A549 (cell line): ENCODE data around the gene NAGPA. TPM values are rescaled to one million over a fixed set of nuclear protein-coding genes. Genes with fewer than 3 reads are reported as not detected.
A peak's percentile ranks its signal among the peaks of the same experiment; 100 is the strongest.

Source experiments
- ATAC-seq, 2 experiments: fragments of 200-7000 bp in 1 of 2; fragments of >200 bp in 1 of 2; cut with Nextera tagmentation in 1 of 2; cut with Tn5 transposase in 1 of 2; 3 replicates each; pipeline versions ENCODE4 v1.8.0 to v1.9.1; 2018 to 2020; ENCODE audit warnings: mild to moderate bottlenecking in 1 of 2, moderate library complexity in 1 of 2
- CTCF ChIA-PET: fragments of 300-600 bp; sonication (Branson Sonifier 250); formaldehyde crosslinking; extraction: SDS; loops from one replicate; lab custom pipeline; 2021; ENCODE audit warnings: antibody characterized with exemption, inconsistent platforms; lab: Yijun Ruan, JAX
- POLR2A ChIA-PET: fragments of 350-600 bp; formaldehyde crosslinking; extraction: SDS; loops from one replicate; lab custom pipeline; 2021; ENCODE audit warnings: antibody characterized with exemption, inconsistent platforms; lab: Yijun Ruan, JAX
- DNase-seq, 2 experiments: peaks; one replicate each; pipeline versions ENCODE4 v3.0.0 to v3.0.0-alpha.2; 2011 to 2016; ENCODE audit warnings: low read depth in 1 of 2, low spot score in 1 of 2
- FAIRE-seq: peaks from 2 replicates; lab custom pipeline; 2011; peaks lifted over from hg19 to GRCh38; lab: Jason Lieb, UNC
- H3K27ac ChIP-seq, 2 experiments: fragments of >200 bp; sonication (Bioruptor Twin); formaldehyde crosslinking; 3 replicates each; pipeline ENCODE4 v1.5.1; 2016 to 2017
- H3K4me1 ChIP-seq: fragments of >200 bp; sonication (Bioruptor Twin); formaldehyde crosslinking; 3 replicates; pipeline ENCODE4 v1.6.1; 2016
- H3K4me2 ChIP-seq: fragments of >200 bp; sonication (Bioruptor Twin); formaldehyde crosslinking; 3 replicates; pipeline ENCODE4 v1.6.1; 2016
- H3K4me3 ChIP-seq: fragments of >200 bp; sonication (Bioruptor Twin); formaldehyde crosslinking; 3 replicates; pipeline ENCODE4 v1.5.1; 2016
- H3K9me3 ChIP-seq: fragments of >200 bp; sonication (Bioruptor Twin); formaldehyde crosslinking; 3 replicates; pipeline ENCODE4 v1.6.1; 2016
- CEBPB ChIP-seq, 2 experiments: fragments of >200 bp in 1 of 2; sonication (Bioruptor Twin) in 1 of 2; formaldehyde crosslinking in 1 of 2; IDR thresholded peaks; 2 replicates each; pipeline ENCODE4 v1.6.1; 2012 to 2016
- CHD4 ChIP-seq: fragments of 200-600 bp; sonication (generic); IDR thresholded peaks from 2 replicates; pipeline ENCODE4 v1.6.1; 2016; ENCODE audit warnings: antibody characterized with exemption, mild to moderate bottlenecking, borderline replicate concordance
- EHMT2 ChIP-seq: fragments of 200-600 bp; sonication (generic); IDR thresholded peaks from 2 replicates; pipeline ENCODE4 v1.6.1; 2016; ENCODE audit warnings: antibody characterized with exemption, low read depth, mild to moderate bottlenecking, moderate library complexity
- FOSB ChIP-seq: fragments of 250-450 bp; sonication (Bioruptor Pico); IDR thresholded peaks from 2 replicates; pipeline ENCODE4 v1.5.0; 2020; ENCODE audit warnings: mild to moderate bottlenecking, moderate library complexity
- HDAC2 ChIP-seq: fragments of 200-600 bp; sonication (generic); IDR thresholded peaks from 2 replicates; pipeline ENCODE4 v1.6.1; 2016
- HEYL ChIP-seq: fragments of 250-450 bp; sonication (Bioruptor Pico); IDR thresholded peaks from 2 replicates; pipeline ENCODE4 v1.8.0; 2021; ENCODE audit warnings: mild to moderate bottlenecking, moderate library complexity
- HOXA7 ChIP-seq: fragments of 250-450 bp; sonication (Bioruptor Pico); IDR thresholded peaks from 2 replicates; pipeline ENCODE4 v1.5.0; 2020; ENCODE audit warnings: mild to moderate bottlenecking, moderate library complexity
- HOXB5 ChIP-seq: fragments of 250-450 bp; sonication (Bioruptor Pico); IDR thresholded peaks from 2 replicates; pipeline ENCODE4 v1.5.0; 2020; ENCODE audit warnings: mild to moderate bottlenecking, moderate library complexity
- JUNB ChIP-seq: fragments of >200 bp; sonication (Bioruptor Twin); formaldehyde crosslinking; IDR thresholded peaks from 2 replicates; pipeline ENCODE4 v1.6.1; 2016
- MAFK ChIP-seq: fragments of 450-650 bp; IDR thresholded peaks from 2 replicates; pipeline ENCODE4 v1.6.1; 2014; ENCODE audit not compliant: partially characterized antibody
- POLR2AphosphoS2 ChIP-seq: conservative IDR thresholded peaks from 2 replicates; pipeline ENCODE4 v1.6.1; 2012; ENCODE audit warnings: low read length, improper control_type of control experiment, inconsistent platforms
- RAD21 ChIP-seq, 2 experiments: fragments of >200 bp in 1 of 2; sonication (Bioruptor Twin) in 1 of 2; formaldehyde crosslinking in 1 of 2; IDR thresholded peaks in 1 of 2; conservative IDR thresholded peaks in 1 of 2; 2 replicates in 1 of 2; 3 replicates in 1 of 2; pipeline ENCODE4 v1.6.1; 2012 to 2018; ENCODE audit warnings: inconsistent platforms in 1 of 2
- RARB ChIP-seq: fragments of 250-450 bp; sonication (Bioruptor Pico); IDR thresholded peaks from 2 replicates; pipeline ENCODE4 v1.8.0; 2021; ENCODE audit warnings: mild to moderate bottlenecking, moderate library complexity
- REST ChIP-seq: fragments of 200-600 bp; sonication (generic); IDR thresholded peaks from 2 replicates; pipeline ENCODE4 v1.6.1; 2016; ENCODE audit warnings: antibody characterized with exemption, mild to moderate bottlenecking, moderate library complexity
- TFCP2L1 ChIP-seq: fragments of 250-450 bp; sonication (Bioruptor Pico); IDR thresholded peaks from 2 replicates; pipeline ENCODE4 v1.5.0; 2021; ENCODE audit warnings: mild to moderate bottlenecking
- WGBS: methylation state at CpG from one replicate; pipeline ENCODE4 v1.1.6; 2017; ENCODE audit errors: missing lambda C conversion rate; 5-methylcytosine and 5-hydroxymethylcytosine counted together
- polyA plus RNA-seq, 4 experiments: library from polyadenylated mRNA; depleted of rRNA in 3 of 4; stranded (reverse); fragments of >200 nt; fragmentation: RNase III in 1 of 4; extraction: RNeasy Plus Mini Kit Qiagen cat#74134 plus additional on column Dnase treatment in 1 of 4; gene quantifications; 2 replicates in 3 of 4; 3 replicates in 1 of 4; pipeline ENCODE4 v1.2.3, GENCODE V29; 2011 to 2017
- TF ChIP-seq, protein P1 (sequence below): fragments of 450-650 bp; IDR thresholded peaks from 2 replicates; pipeline ENCODE4 v1.6.1; 2014; ENCODE audit warnings: antibody characterized with exemption
- TF ChIP-seq, protein P2 (sequence below): fragments of >200 bp; sonication (Bioruptor Twin); formaldehyde crosslinking; IDR thresholded peaks from 3 replicates; pipeline ENCODE4 v1.6.1; 2016

Gene NAGPA
- polyA plus RNA-seq, 2 of the 4 experiments (the other 2 are of a cell fraction): 6.5 to 17.3 TPM

DNA sequence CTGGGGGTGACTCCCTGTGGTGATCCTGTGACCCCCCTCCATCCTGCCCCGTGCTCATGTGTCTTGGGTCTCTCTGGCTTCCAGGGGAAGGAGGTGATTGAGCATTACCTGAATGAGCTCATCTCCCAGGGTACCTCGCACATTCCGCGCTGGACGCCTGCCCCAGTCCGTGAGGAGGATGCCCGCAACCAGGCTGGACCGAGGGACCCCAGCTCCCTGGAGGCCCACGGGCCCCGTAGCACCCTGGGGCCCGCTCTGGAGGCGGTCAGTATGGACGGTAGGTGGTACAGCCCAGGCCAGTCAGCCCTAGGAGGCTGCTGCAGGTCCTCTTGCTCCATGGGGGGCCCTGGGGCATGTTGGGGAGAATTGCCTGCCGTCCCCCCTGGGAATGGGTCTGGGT lies 42.0 kb downstream of the NAGPA start (continued):
- TF ChIP-seq FOSB: no peak
- no peak for TF ChIP-seq JUNB
- no peak for TF ChIP-seq HOXB5 (CRISPR knock-in tag)
- no peak for TF ChIP-seq HOXA7 (CRISPR knock-in tag)
- TF ChIP-seq EHMT2: no peak
- no peak for TF ChIP-seq HEYL
- TF ChIP-seq, all 56 proteins: peak for 0

DNA sequence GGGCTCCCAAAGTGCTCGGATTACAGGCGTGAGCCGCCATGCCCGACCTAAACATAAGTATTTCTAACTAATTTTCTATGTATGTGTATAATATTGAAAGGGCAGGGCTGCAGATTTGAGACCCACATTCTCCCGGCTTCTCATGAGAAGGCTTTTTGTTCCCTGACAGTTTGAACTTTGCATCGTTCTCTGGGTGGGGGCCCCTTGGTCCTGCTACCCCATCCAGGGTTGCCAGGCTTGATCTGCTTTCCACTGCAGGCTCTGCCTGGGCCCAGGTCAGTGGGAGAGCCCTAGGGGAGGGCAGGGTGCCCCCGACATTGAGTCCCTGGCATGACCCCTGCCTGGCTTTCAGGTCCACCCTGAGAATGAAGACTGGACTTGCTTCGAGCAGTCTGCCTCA lies 43.3 kb downstream of the NAGPA start:
- POLR2A ChIA-PET: no interaction called here
- Histone ChIP-seq H3K4me3 (no peak overlapping the region), H3K27ac (no peak overlapping the region), H3K9me3 (peaks cover 7% of the 10 kb centered on the region; the same call in 1 of the 3 replicates), H3K4me2 (no peak overlapping the region), H3K4me1 (peaks cover 9% of the 10 kb centered on the region; the same call in 1 of the 3 replicates)
- TF ChIP-seq FOSB (no peak), RARB (CRISPR knock-in tag) (no peak), CHD4 (no peak), RAD21 (conservative IDR thresholded peaks at IDR 0.05 in 1 of 2, IDR thresholded peaks at IDR 0.05 in 1 of 2) (no peak), POLR2AphosphoS2 (no peak), CEBPB (IDR thresholded peaks at IDR 0.05) (no peak), TFCP2L1 (CRISPR knock-in tag) (no peak), REST (no peak), HDAC2 (no peak)
- TF ChIP-seq, protein P1, sequence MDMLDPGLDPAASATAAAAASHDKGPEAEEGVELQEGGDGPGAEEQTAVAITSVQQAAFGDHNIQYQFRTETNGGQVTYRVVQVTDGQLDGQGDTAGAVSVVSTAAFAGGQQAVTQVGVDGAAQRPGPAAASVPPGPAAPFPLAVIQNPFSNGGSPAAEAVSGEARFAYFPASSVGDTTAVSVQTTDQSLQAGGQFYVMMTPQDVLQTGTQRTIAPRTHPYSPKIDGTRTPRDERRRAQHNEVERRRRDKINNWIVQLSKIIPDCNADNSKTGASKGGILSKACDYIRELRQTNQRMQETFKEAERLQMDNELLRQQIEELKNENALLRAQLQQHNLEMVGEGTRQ: no peak
- TF ChIP-seq, protein P2, sequence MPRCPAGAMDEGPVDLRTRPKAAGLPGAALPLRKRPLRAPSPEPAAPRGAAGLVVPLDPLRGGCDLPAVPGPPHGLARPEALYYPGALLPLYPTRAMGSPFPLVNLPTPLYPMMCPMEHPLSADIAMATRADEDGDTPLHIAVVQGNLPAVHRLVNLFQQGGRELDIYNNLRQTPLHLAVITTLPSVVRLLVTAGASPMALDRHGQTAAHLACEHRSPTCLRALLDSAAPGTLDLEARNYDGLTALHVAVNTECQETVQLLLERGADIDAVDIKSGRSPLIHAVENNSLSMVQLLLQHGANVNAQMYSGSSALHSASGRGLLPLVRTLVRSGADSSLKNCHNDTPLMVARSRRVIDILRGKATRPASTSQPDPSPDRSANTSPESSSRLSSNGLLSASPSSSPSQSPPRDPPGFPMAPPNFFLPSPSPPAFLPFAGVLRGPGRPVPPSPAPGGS: no peak
- WGBS: 44% methylated on average over 7 of the region's 8 CpGs
- DNase-seq (no peak), ATAC-seq (no peak), FAIRE-seq (no peak)
- CTCF ChIA-PET: interaction anchor here (1.2 kb wide), 1 partner anchor 9 kb away, joined by 3 read pairs; no protein-coding TSS in a partner anchor

DNA sequence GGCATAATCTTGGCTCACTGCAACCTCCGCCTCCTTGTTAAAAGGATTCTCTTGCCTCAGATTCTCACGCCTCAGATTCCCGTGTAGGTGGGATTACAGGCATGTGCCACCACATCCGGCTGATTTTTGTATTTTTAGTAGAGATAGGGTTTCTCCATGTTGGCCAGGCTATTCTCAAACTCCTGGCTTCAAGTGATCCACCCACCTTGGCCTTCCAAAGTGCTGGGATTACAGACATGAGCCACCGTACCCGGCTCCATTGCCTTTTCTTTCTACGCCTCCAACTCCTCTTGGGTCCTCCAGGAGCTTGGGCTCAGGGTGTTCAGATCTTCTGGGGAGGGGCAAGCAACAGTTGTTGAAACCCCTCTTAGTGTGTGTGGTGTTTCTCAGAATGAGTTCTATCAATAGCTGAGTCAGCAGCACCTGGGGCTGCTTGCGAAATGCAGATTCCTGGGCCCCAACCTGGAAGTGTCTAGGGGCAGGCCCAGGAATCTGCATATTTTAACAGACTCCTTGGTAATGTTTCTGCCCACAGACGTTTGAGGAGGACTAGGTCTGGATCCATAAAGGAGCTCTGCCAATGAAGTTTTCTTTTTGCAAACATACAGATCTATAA lies 44.2 kb downstream of the NAGPA start:
- no peak for ATAC-seq
- H3K9me3 ChIP-seq: peaks cover 7% of the 10 kb centered on the region; the same call in 1 of the 3 replicates
- peaks cover 9% of the 10 kb centered on the region; the same call in 1 of the 3 replicates for H3K4me1 ChIP-seq
- no peak for TF ChIP-seq HOXB5 (CRISPR knock-in tag)
- TF ChIP-seq MAFK: peak; percentile 46
- ChIA-PET CTCF (interaction anchor here (1.2 kb wide), 1 partner anchor 8 kb away, joined by 3 read pairs; no protein-coding TSS in a partner anchor), POLR2A (no interaction called here)
- FAIRE-seq: no peak
- DNase-seq: no peak
- H3K27ac ChIP-seq: no peak overlapping the region
- H3K4me3 ChIP-seq: no peak overlapping the region
- H3K4me2 ChIP-seq: no peak overlapping the region
- WGBS: 66% methylated on average over 9 of the region's 9 CpGs
